Natural killer cell (primary cell): Measurements from ENCODE around the gene ACOT12. TPM values are rescaled to one million over a fixed set of nuclear protein-coding genes. Genes with fewer than 3 reads are reported as not detected.

Source experiments
- ATAC-seq, 3 donors: fragments of 150-1000 bp in 2 of 3; fragments of 200-7000 bp in 1 of 3; cut with Tn5 transposase; 1 replicate in 1 of 3; 2 replicates in 2 of 3; pipeline ENCODE4 v1.10.0; 2021; ENCODE audit warnings: mild to moderate bottlenecking in 2 of 3, moderate library complexity in 2 of 3
- DNase-seq, 2 donors: peaks; one replicate each; pipeline versions ENCODE4 v3.0.0 to v3.0.0-alpha.2; 2013 to 2021; ENCODE audit warnings: mixed read lengths in 1 of 2
- H3K27ac ChIP-seq: one replicate; pipeline ENCODE4 v1.5.1; 2013; ENCODE audit warnings: mild to moderate bottlenecking, low read length
- H3K27me3 ChIP-seq: one replicate; pipeline ENCODE4 v1.6.1; 2013; ENCODE audit warnings: low read length; ENCODE audit not compliant: control insufficient read depth, insufficient read depth
- H3K36me3 ChIP-seq: one replicate; pipeline ENCODE4 v1.6.1; 2013; ENCODE audit warnings: low read length; ENCODE audit not compliant: control insufficient read depth, insufficient read depth
- H3K4me1 ChIP-seq: one replicate; pipeline ENCODE4 v1.6.1; 2013; ENCODE audit warnings: low read length; ENCODE audit not compliant: control insufficient read depth, insufficient read depth
- H3K4me3 ChIP-seq: one replicate; pipeline ENCODE4 v1.5.1; 2013; ENCODE audit warnings: low read length
- H3K9me3 ChIP-seq: one replicate; pipeline ENCODE4 v1.6.1; 2013; ENCODE audit warnings: low read length; ENCODE audit not compliant: control insufficient read depth, insufficient read depth
- H3K27ac Mint-ChIP-seq, 2 donors: one replicate each; pipeline ENCODE4 v1.8.0; 2022; ENCODE audit warnings: mild to moderate bottlenecking in 2 of 2, mixed read lengths in 2 of 2, moderate library complexity in 1 of 2
- H3K27me3 Mint-ChIP-seq, 2 donors: one replicate each; pipeline ENCODE4 v1.8.0; 2022; ENCODE audit warnings: low read depth in 2 of 2, mixed read lengths in 2 of 2
- H3K36me3 Mint-ChIP-seq: one replicate; pipeline ENCODE4 v1.8.0; 2022; ENCODE audit warnings: mixed read lengths
- H3K4me1 Mint-ChIP-seq, 2 donors: one replicate each; pipeline ENCODE4 v1.8.0; 2022; ENCODE audit warnings: mixed read lengths in 2 of 2
- H3K4me3 Mint-ChIP-seq: one replicate; pipeline ENCODE4 v1.8.0; 2022; ENCODE audit warnings: mild to moderate bottlenecking, moderate library complexity, mixed read lengths
- H3K9me3 Mint-ChIP-seq, 2 donors: one replicate each; pipeline ENCODE4 v1.8.0; 2022; ENCODE audit warnings: mixed read lengths in 2 of 2
- WGBS: methylation state at CpG from one replicate; pipeline ENCODE4 v1.1.7; 2013; ENCODE audit warnings: missing lambda C conversion rate; ENCODE audit not compliant: insufficient coverage; 5-methylcytosine and 5-hydroxymethylcytosine counted together
- intact Hi-C: fragments of 100-400 bp; cut with micrococcal nuclease; formaldehyde crosslinking; loops from one replicate; pipeline ENCODE4 v1.14.2; 2022
- total RNA-seq, 4 donors: library from RNA; stranded (reverse); fragments of 120-200 nt in 1 of 4; gene quantifications; one replicate each; pipeline versions ENCODE4 v1.2.3 to v1.2.4, GENCODE V29; 2013 to 2022
- TF ChIP-seq, protein P1 (sequence below): fragments of 200-600 bp; IDR thresholded peaks from one replicate; pipeline ENCODE4 v1.8.0; 2022; ENCODE audit warnings: antibody characterized with exemption

Gene ACOT12
- total RNA-seq, 3 donors from 2014 or later (not counting 1 experiment from before 2014, with no cell fraction given): not detected

DNA sequence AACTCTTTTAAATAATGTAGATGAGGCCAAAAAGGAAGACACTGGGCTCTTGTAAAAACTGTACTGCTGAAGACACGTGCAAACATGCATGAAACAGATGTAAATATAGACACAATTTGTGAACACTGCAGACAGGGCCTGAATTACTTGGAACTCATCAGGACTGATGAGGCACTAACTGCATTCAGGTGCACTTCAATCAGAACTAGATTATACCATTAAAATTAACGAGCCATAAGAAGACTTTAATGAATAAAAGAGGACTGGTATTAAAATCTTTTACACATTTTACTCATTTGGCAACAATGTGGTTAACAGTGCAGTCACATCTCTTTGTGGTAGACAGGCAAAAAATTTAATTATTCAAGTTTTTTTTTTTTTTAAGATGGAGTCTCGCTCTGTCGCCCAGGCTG, 105.9 kb downstream of the ACOT12 start:
- WGBS: 65% methylated on average over 3 of the region's 4 CpGs
- no peaks in the 10 kb centered on the region for H3K36me3 Mint-ChIP-seq

GRCh38 chr5:81286059-81286617, 107.8 kb downstream of the ACOT12 start:
- H3K4me3 Mint-ChIP-seq: no peak overlapping the region
- DNase-seq (no peak), ATAC-seq (no peak)
- H3K27me3 Mint-ChIP-seq: no peaks in the 10 kb centered on the region
- Histone ChIP-seq H3K27ac (no peak overlapping the region), H3K9me3 (no peaks in the 10 kb centered on the region), H3K36me3 (no peaks in the 10 kb centered on the region), H3K4me3 (no peak overlapping the region), H3K27me3 (no peaks in the 10 kb centered on the region), H3K4me1 (no peaks in the 10 kb centered on the region)
- H3K27ac Mint-ChIP-seq: no peak overlapping the region
- intact Hi-C loops: no loop called here
- WGBS: 78% methylated on average over 3 of the region's 3 CpGs
- no peaks in the 10 kb centered on the region for H3K36me3 Mint-ChIP-seq
- peaks cover 14 to 17% of the 10 kb centered on the region in 2 donors for H3K4me1 Mint-ChIP-seq
- H3K9me3 Mint-ChIP-seq: no peaks in the 10 kb centered on the region
- TF ChIP-seq, protein P1, sequence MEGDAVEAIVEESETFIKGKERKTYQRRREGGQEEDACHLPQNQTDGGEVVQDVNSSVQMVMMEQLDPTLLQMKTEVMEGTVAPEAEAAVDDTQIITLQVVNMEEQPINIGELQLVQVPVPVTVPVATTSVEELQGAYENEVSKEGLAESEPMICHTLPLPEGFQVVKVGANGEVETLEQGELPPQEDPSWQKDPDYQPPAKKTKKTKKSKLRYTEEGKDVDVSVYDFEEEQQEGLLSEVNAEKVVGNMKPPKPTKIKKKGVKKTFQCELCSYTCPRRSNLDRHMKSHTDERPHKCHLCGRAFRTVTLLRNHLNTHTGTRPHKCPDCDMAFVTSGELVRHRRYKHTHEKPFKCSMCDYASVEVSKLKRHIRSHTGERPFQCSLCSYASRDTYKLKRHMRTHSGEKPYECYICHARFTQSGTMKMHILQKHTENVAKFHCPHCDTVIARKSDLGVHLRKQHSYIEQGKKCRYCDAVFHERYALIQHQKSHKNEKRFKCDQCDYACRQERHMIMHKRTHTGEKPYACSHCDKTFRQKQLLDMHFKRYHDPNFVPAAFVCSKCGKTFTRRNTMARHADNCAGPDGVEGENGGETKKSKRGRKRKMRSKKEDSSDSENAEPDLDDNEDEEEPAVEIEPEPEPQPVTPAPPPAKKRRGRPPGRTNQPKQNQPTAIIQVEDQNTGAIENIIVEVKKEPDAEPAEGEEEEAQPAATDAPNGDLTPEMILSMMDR: no peak

More for the DNA sequence above, 105.9 kb downstream of the ACOT12 start:
- H3K9me3 Mint-ChIP-seq: peaks cover 1 to 5% of the 10 kb centered on the region in 2 donors
- H3K27me3 ChIP-seq: no peaks in the 10 kb centered on the region
- no peaks in the 10 kb centered on the region for H3K36me3 ChIP-seq
- no peak overlapping the region for H3K27ac Mint-ChIP-seq
- H3K27ac ChIP-seq: no peak overlapping the region
- H3K27me3 Mint-ChIP-seq: no peaks in the 10 kb centered on the region
- peaks cover 14 to 22% of the 10 kb centered on the region in 2 donors for H3K4me1 Mint-ChIP-seq
- H3K4me1 ChIP-seq: no peaks in the 10 kb centered on the region
- H3K4me3 ChIP-seq: no peak overlapping the region
- no peak for DNase-seq
- ATAC-seq: no peak
- intact Hi-C loops: no loop called here
- TF ChIP-seq, protein P1: no peak
- no peaks in the 10 kb centered on the region for H3K9me3 ChIP-seq
- no peak overlapping the region for H3K4me3 Mint-ChIP-seq

DNA sequence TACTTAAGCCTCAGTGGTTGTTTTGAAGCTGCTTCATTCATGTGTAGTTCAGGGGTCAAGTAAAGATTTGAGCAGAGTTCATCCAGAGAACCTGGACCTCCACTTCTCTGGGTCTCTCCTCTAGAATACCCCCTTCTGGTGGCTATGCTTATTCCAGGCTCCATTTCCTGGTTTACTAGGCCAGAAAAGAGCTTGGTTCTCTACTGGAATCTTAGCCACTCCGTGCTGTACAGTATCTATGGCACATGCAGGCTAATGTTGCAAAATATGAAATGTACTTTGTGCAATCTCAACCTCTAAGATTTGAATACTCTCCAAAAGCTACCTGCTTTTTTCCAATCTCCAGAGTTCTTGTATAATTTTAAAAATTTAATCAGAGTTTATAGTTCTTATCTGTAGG, 110.0 kb downstream of the ACOT12 start:
- H3K36me3 Mint-ChIP-seq: no peaks in the 10 kb centered on the region

More for the DNA sequence above, 110.0 kb downstream of the ACOT12 start:
- no peak overlapping the region for H3K27ac Mint-ChIP-seq
- H3K27ac ChIP-seq: no peak overlapping the region
- WGBS: 100% methylated on average over 1 of the region's 1 CpG
- no peaks in the 10 kb centered on the region for H3K9me3 Mint-ChIP-seq
- no peaks in the 10 kb centered on the region for H3K9me3 ChIP-seq
- H3K36me3 ChIP-seq: no peaks in the 10 kb centered on the region
- no peaks in the 10 kb centered on the region for H3K27me3 Mint-ChIP-seq
- H3K27me3 ChIP-seq: no peaks in the 10 kb centered on the region
- intact Hi-C loops: no loop called here
- no peak overlapping the region for H3K4me3 Mint-ChIP-seq
- DNase-seq (no peak), ATAC-seq (no peak)
- H3K4me1 ChIP-seq: no peaks in the 10 kb centered on the region
- peaks cover 5 to 7% of the 10 kb centered on the region in 2 donors for H3K4me1 Mint-ChIP-seq
- no peak overlapping the region for H3K4me3 ChIP-seq
- TF ChIP-seq, protein P1: no peak

Other genes starting within 250 kb of the ACOT12 start
- gene CKMT2, start 160.8 kb downstream of the ACOT12 start, total RNA-seq: not detected
- 10 to 100 TPM in 1 of 3 donors, 1 to 10 TPM in 2; 9.4 to 10.8 (median 9.8) TPM for gene ZCCHC9, start 92.5 kb downstream of the ACOT12 start, total RNA-seq